CD4-positive, alpha-beta T cell treated with Interleukin-17A for 1 hour (primary cell): Measurements from ENCODE around the gene C2CD3.

Experiments
- DNase-seq: peaks from one replicate; pipeline ENCODE4 v3.0.0-alpha.2; 2020

C2CD3 gene

GRCh38 chr11:74170694-74171629, at the start of gene C2CD3, which contains the start of gene PPME1:
Gene C2CD3 (minus strand): TSS chr11:74171002. CDS start chr11:74170792, 210 bp downstream.
Gene PPME1 (plus strand): TSS chr11:74171289. CDS start chr11:74171422, 133 bp downstream.
- peak; percentile 100 for DNase-seq

- no peak for DNase-seq
These were observed 49.6 kb upstream of the C2CD3 start for GRCh38 chr11:74220376-74220775.

- DNase-seq = no peak
These were observed 41.7 kb upstream of the C2CD3 start for GRCh38 chr11:74212533-74212932.

GRCh38 chr11:74208507-74208906, 37.7 kb upstream of the C2CD3 start:
- no peak for DNase-seq

- no peak for DNase-seq
These were observed 35.9 kb upstream of the C2CD3 start for GRCh38 chr11:74206746-74207145.

- no peak for DNase-seq
These were observed 34.4 kb upstream of the C2CD3 start for GRCh38 chr11:74205181-74205580.

- DNase-seq = no peak
These were observed 33.9 kb upstream of the C2CD3 start for GRCh38 chr11:74204701-74205100.

GRCh38 chr11:74203966-74204365, 33.2 kb upstream of the C2CD3 start:
- no peak for DNase-seq

GRCh38 chr11:74196781-74197486, 26.1 kb upstream of the C2CD3 start:
- DNase-seq = no peak

GRCh38 chr11:74195828-74196227, 25.0 kb upstream of the C2CD3 start:
- no peak for DNase-seq

- DNase-seq = no peak
These were observed 14.9 kb upstream of the C2CD3 start for GRCh38 chr11:74185695-74186094.

- DNase-seq = no peak
These were observed 14.5 kb upstream of the C2CD3 start for GRCh38 chr11:74185285-74185684.

- no peak for DNase-seq
These were observed 11.8 kb upstream of the C2CD3 start for GRCh38 chr11:74182635-74183034.

- no peak for DNase-seq
These were observed 8.6 kb upstream of the C2CD3 start for GRCh38 chr11:74179234-74180052.

- DNase-seq = no peak
These were observed 5.1 kb upstream of the C2CD3 start for GRCh38 chr11:74175920-74176319.

GRCh38 chr11:74171997-74172396, 1.2 kb upstream of the C2CD3 start:
- no peak for DNase-seq

GRCh38 chr11:74171630-74171968, 797 bp upstream of the C2CD3 start:
- no peak for DNase-seq

- no peak for DNase-seq
These were observed 904 bp downstream of the C2CD3 start for GRCh38 chr11:74169738-74170458.

GRCh38 chr11:74168838-74169237, 2.0 kb downstream of the C2CD3 start:
- DNase-seq = no peak

GRCh38 chr11:74162681-74163467, 7.9 kb downstream of the C2CD3 start:
- DNase-seq = no peak

GRCh38 chr11:74159642-74160041, 11.2 kb downstream of the C2CD3 start:
- no peak for DNase-seq

GRCh38 chr11:74157169-74157568, 13.6 kb downstream of the C2CD3 start:
- DNase-seq = no peak
